Thoracic aorta (tissue), 2 donors: ENCODE results near the gene NDUFAF8. TPM values are rescaled to one million over a fixed set of nuclear protein-coding genes. Genes with fewer than 3 reads are reported as not detected.

Source experiments
- ATAC-seq: fragments of 150-250 bp; one replicate; pipeline ENCODE4 v1.8.0; 2017; ENCODE audit warnings: low read depth; ENCODE audit not compliant: insufficient number of reproducible peaks, low FRiP score
- DNase-seq: peaks from one replicate; pipeline ENCODE4 v3.0.0-alpha.2; 2020; ENCODE audit warnings: low spot score
- H3K27ac ChIP-seq, 2 donors: fragments of 200-600 bp; sonication (generic); 1 replicate in 1 of 2; 2 replicates in 1 of 2; pipeline ENCODE4 v1.5.1; 2016; ENCODE audit warnings: mild to moderate bottlenecking in 2 of 2, moderate library complexity in 2 of 2
- H3K27me3 ChIP-seq: fragments of 200-600 bp; sonication (generic); replicated peaks from 2 replicates; pipeline ENCODE4 v1.6.0; 2016; ENCODE audit warnings: mild to moderate bottlenecking; ENCODE audit not compliant: insufficient read depth
- H3K36me3 ChIP-seq: fragments of 200-600 bp; sonication (generic); one replicate; pipeline ENCODE4 v1.5.1; 2016
- H3K4me1 ChIP-seq, 2 donors: fragments of 200-600 bp; sonication (generic); 1 replicate in 1 of 2; 2 replicates in 1 of 2; pipeline versions ENCODE4 v1.5.1 to v1.6.0; 2016; ENCODE audit warnings: low read depth in 2 of 2, mild to moderate bottlenecking in 1 of 2; ENCODE audit not compliant: control insufficient read depth in 1 of 2
- H3K4me3 ChIP-seq: fragments of 200-600 bp; sonication (generic); 2 replicates; pipeline ENCODE4 v1.5.1; 2016; ENCODE audit warnings: mild to moderate bottlenecking
- H3K9me3 ChIP-seq: fragments of 200-600 bp; sonication (generic); 2 replicates; pipeline ENCODE4 v1.5.1; 2016
- total RNA-seq, 2 donors: library from RNA; depleted of rRNA; stranded (reverse); fragments of >200 nt; gene quantifications; one replicate each; pipeline versions ENCODE4 v1.1.0 to v1.2.3, GENCODE V29; 2016
- TF ChIP-seq, protein P1 (sequence below): fragments of 200-600 bp; sonication (generic); IDR thresholded peaks from one replicate; pipeline ENCODE4 v1.5.1; 2019; ENCODE audit warnings: antibody characterized with exemption

Gene NDUFAF8
- total RNA-seq, 2 donors from 2014 or later: 17.8 to 19.5 TPM

DNA sequence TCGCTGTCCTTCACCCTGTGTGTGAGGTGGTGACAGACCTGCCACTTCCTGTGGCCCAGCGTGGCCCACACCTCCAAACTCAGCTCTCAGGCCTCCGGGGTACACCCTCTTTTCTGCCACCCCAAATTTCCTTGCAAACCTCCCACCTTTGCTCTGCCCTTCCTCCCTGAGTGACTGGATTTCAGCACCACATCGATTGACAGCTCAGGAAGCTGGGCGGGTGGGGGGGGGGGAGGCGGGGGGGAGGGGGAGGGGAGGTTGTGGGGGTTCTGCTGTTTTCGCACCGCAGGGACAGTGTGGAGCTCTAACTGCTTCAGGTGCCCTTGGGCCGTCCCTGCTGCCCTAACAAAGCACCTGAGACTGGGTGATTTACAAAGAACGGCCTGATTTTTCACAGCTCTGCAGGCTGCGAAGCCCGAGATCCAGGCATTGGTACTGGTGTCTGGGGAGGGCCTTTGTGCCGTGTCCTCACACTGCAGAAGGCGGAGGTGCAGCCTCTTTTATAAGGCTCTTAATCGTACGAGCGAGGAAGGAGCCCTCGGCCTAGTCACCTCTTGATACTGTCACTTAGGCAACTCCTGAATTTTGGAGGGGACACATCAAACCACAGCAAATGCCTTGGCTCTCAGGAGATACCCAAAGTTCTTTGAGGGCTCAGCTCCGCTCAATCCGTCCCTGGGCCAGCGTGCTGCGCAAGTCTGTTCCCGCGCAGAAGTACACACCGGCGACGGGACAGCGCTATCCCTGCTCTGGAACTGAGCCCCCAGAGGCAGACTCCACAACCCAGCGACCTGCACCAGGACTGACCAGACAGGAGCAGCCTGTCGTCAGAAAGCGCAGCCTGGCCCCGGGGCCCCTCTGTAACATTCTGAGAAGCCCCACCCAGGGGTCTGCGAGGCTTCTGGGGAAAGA, 3.6 kb downstream of the NDUFAF8 start:
- H3K27ac ChIP-seq: no peak overlapping the region
- DNase-seq: no peak
- TF ChIP-seq, protein P1, sequence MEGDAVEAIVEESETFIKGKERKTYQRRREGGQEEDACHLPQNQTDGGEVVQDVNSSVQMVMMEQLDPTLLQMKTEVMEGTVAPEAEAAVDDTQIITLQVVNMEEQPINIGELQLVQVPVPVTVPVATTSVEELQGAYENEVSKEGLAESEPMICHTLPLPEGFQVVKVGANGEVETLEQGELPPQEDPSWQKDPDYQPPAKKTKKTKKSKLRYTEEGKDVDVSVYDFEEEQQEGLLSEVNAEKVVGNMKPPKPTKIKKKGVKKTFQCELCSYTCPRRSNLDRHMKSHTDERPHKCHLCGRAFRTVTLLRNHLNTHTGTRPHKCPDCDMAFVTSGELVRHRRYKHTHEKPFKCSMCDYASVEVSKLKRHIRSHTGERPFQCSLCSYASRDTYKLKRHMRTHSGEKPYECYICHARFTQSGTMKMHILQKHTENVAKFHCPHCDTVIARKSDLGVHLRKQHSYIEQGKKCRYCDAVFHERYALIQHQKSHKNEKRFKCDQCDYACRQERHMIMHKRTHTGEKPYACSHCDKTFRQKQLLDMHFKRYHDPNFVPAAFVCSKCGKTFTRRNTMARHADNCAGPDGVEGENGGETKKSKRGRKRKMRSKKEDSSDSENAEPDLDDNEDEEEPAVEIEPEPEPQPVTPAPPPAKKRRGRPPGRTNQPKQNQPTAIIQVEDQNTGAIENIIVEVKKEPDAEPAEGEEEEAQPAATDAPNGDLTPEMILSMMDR: no peak
- H3K36me3 ChIP-seq: no peaks in the 10 kb centered on the region
- H3K4me3 ChIP-seq: no peak overlapping the region
- H3K27me3 ChIP-seq: no peaks in the 10 kb centered on the region
- no peak for ATAC-seq
- H3K4me1 ChIP-seq: peaks cover 12 to 19% of the 10 kb centered on the region in 2 donors
- no peaks in the 10 kb centered on the region for H3K9me3 ChIP-seq

DNA sequence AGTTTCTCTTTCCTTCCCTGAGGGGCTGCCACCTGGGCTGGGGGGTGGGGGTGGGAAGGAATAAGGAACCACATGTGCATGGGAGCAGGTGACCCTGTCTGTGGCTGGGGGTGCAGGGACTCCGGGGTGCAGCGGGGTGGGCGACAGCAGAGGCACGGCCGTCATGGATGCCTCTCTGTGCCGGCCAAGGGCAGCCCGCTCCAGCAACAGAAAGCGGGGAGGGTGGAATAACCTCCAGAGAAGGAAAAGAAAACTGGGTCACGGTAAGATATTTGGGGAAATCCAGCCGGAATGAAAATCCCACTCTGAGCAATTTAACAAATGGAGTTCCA, 4.2 kb downstream of the NDUFAF8 start:
- H3K4me3 ChIP-seq: no peak overlapping the region
- no peaks in the 10 kb centered on the region for H3K27me3 ChIP-seq
- H3K4me1 ChIP-seq: peaks cover 7 to 12% of the 10 kb centered on the region in 2 donors
- H3K36me3 ChIP-seq: no peaks in the 10 kb centered on the region
- TF ChIP-seq, protein P1: no peak
- DNase-seq (no peak), ATAC-seq (no peak)
- H3K27ac ChIP-seq: no peak overlapping the region
- no peaks in the 10 kb centered on the region for H3K9me3 ChIP-seq

DNA sequence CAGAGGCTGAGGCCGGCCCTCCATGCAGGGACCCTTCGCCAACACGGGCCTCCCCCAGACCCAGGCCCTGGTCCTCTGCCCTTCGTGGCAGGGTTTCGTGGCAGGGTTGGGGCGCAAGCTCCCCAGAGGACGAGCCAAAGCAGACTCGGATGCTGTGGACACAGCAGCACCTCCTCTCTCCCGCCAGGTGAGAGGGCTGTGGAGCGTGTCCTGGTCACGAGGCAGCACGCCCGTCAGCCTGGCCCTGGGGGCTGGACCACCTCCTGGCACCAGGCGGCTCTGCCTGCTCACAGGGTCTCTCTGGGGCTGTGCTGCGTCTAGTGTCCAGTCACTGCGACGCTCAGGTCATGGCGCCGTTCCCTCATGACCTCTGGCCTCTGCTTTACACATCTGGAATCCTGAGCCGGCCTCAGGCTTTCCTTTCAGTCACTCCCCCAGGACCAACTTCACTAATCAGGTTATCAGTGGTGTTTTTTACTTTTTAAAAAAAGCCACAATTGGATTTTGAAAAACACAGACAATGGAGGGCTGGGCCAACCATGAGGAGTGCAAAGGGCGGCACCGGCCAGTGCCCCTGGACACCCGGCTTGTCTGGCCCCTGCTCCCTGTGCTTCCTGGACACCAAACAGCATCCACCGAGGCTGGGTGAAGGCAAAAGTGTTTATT, 5.4 kb downstream of the NDUFAF8 start:
- TF ChIP-seq, protein P1: no peak
- no peak overlapping the region for H3K27ac ChIP-seq
- peaks cover 4% of the 10 kb centered on the region for H3K36me3 ChIP-seq
- H3K9me3 ChIP-seq: no peaks in the 10 kb centered on the region
- DNase-seq (no peak), ATAC-seq (no peak)
- peaks cover 7 to 12% of the 10 kb centered on the region in 2 donors for H3K4me1 ChIP-seq
- no peaks in the 10 kb centered on the region for H3K27me3 ChIP-seq
- no peak overlapping the region for H3K4me3 ChIP-seq

DNA sequence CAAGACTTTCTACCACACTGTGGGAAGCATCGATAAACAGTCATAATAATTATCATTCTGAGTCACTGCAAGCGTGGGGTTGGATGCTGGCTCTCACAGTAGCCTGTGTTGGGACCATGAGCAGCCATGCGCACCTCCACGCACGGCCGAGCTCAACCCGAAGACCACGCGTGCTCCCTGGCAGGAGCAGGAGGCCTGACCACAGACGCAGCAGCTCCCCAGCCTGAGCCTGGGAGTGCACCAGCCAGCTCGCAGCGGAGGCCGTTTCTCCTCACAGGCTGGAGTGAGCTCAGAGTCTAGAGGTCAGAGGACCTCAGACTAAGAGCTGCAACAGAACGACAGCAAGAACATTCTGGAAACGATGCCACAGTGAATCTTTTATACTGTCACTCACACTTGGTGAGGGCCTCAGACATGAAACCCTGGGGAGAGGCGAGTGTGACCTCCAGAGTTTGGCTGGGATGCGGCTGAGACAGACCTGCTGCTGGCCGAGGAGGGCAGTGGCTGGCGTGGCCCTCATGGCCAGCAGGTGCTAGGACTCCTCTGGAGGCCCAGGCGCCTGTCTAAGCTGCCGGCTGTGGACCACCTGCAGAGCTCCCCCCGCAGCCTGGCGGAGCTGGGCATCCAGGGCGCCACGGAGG, 6.0 kb downstream of the NDUFAF8 start:
- Histone ChIP-seq H3K36me3 (peaks cover 4% of the 10 kb centered on the region), H3K27me3 (no peaks in the 10 kb centered on the region), H3K4me3 (no peak overlapping the region), H3K4me1 (peaks cover 2 to 7% of the 10 kb centered on the region in 2 donors), H3K9me3 (no peaks in the 10 kb centered on the region), H3K27ac (no peak overlapping the region)
- ATAC-seq (no peak), DNase-seq (no peak)
- TF ChIP-seq, protein P1: no peak
